H9 (cell line): ENCODE measurements around the gene TRPM4. TPM values are rescaled to one million over a fixed set of nuclear protein-coding genes. Genes with fewer than 3 reads are reported as not detected.

Experiments
- DNase-seq: peaks from one replicate; pipeline ENCODE4 v3.0.0-alpha.2; 2017
- H2AFZ ChIP-seq: one replicate; pipeline ENCODE4 v1.6.1; 2013; ENCODE audit warnings: mild to moderate bottlenecking, low read length, control low read depth, moderate library complexity
- H2AK5ac ChIP-seq: 2 replicates; pipeline ENCODE4 v1.6.1; 2013; ENCODE audit warnings: low read length, control low read depth, mixed read lengths; ENCODE audit not compliant: insufficient read length
- H2BK120ac ChIP-seq: one replicate; pipeline ENCODE4 v1.6.1; 2013; ENCODE audit warnings: low read depth, mild to moderate bottlenecking, low read length, control low read depth, inconsistent platforms; ENCODE audit not compliant: poor library complexity, severe bottlenecking
- H2BK12ac ChIP-seq: 2 replicates; pipeline ENCODE4 v1.6.1; 2013; ENCODE audit warnings: low read length, control low read depth, mixed read lengths, low read depth; ENCODE audit not compliant: insufficient read length
- H2BK15ac ChIP-seq: 2 replicates; pipeline ENCODE4 v1.6.1; 2013; ENCODE audit warnings: low read depth, low read length, control low read depth
- H2BK20ac ChIP-seq: one replicate; pipeline ENCODE4 v1.6.1; 2013; ENCODE audit warnings: low read depth, mild to moderate bottlenecking, low read length, control low read depth, inconsistent platforms; ENCODE audit not compliant: poor library complexity, severe bottlenecking
- H2BK5ac ChIP-seq: 2 replicates; pipeline ENCODE4 v1.6.1; 2013; ENCODE audit warnings: low read length, control low read depth, mixed read lengths; ENCODE audit not compliant: insufficient read length
- H3K14ac ChIP-seq: 2 replicates; pipeline ENCODE4 v1.6.1; 2013; ENCODE audit warnings: low read length, control low read depth; ENCODE audit not compliant: insufficient read depth
- H3K18ac ChIP-seq: 2 replicates; pipeline ENCODE4 v1.6.1; 2013; ENCODE audit warnings: low read depth, mild to moderate bottlenecking, mixed read lengths, low read length, control low read depth; ENCODE audit not compliant: insufficient read length
- H3K23ac ChIP-seq: 2 replicates; pipeline ENCODE4 v1.6.1; 2013; ENCODE audit warnings: low read length, control low read depth, mixed read lengths, low read depth; ENCODE audit not compliant: insufficient read length
- H3K23me2 ChIP-seq: 2 replicates; pipeline ENCODE4 v1.6.1; 2013; ENCODE audit warnings: low read depth, mild to moderate bottlenecking, mixed read lengths, low read length, control low read depth; ENCODE audit not compliant: insufficient read length, poor library complexity, severe bottlenecking
- H3K27ac ChIP-seq: 2 replicates; pipeline ENCODE4 v1.5.1; 2013; ENCODE audit warnings: low read length, control low read depth, mixed read lengths, low read depth; ENCODE audit not compliant: insufficient read length
- H3K27me3 ChIP-seq: 2 replicates; pipeline ENCODE4 v1.6.1; 2013; ENCODE audit warnings: low read length, control low read depth, inconsistent platforms; ENCODE audit not compliant: insufficient read depth
- H3K4ac ChIP-seq: 2 replicates; pipeline ENCODE4 v1.6.1; 2013; ENCODE audit warnings: low read depth, mild to moderate bottlenecking, control low read depth, inconsistent platforms, low read length, moderate library complexity
- H3K4me1 ChIP-seq: 2 replicates; pipeline ENCODE4 v1.6.1; 2013; ENCODE audit warnings: low read length, control low read depth, inconsistent platforms; ENCODE audit not compliant: insufficient read depth
- H3K4me2 ChIP-seq: 2 replicates; pipeline ENCODE4 v1.6.1; 2013; ENCODE audit warnings: low read length, control low read depth, mixed read lengths; ENCODE audit not compliant: insufficient read length, insufficient read depth
- H3K56ac ChIP-seq: 2 replicates; pipeline ENCODE4 v1.6.1; 2013; ENCODE audit warnings: low read depth, mild to moderate bottlenecking, mixed read lengths, low read length, control low read depth; ENCODE audit not compliant: insufficient read length
- H3K79me1 ChIP-seq: 2 replicates; pipeline ENCODE4 v1.6.1; 2013; ENCODE audit warnings: low read depth, mild to moderate bottlenecking, moderate library complexity, low read length, control low read depth, inconsistent platforms; ENCODE audit not compliant: insufficient read depth, poor library complexity, severe bottlenecking
- H3K79me2 ChIP-seq: 2 replicates; pipeline ENCODE4 v1.6.1; 2013; ENCODE audit warnings: low read length, control low read depth, inconsistent platforms; ENCODE audit not compliant: insufficient read depth
- H3K9ac ChIP-seq: 2 replicates; pipeline ENCODE4 v1.6.1; 2013; ENCODE audit warnings: low read length, control low read depth, mixed read lengths; ENCODE audit not compliant: insufficient read length; ENCODE audit errors: extremely low read depth
- H3K9me3 ChIP-seq: one replicate; pipeline ENCODE4 v1.6.1; 2013; ENCODE audit warnings: low read depth, low read length, inconsistent platforms; ENCODE audit not compliant: control insufficient read depth
- H3T11ph ChIP-seq: one replicate; pipeline ENCODE4 v1.6.1; 2013; ENCODE audit warnings: mild to moderate bottlenecking, low read length, control low read depth, inconsistent platforms
- H4K20me1 ChIP-seq: one replicate; pipeline ENCODE4 v1.6.1; 2013; ENCODE audit not compliant: control insufficient read depth, insufficient read length, insufficient read depth
- H4K5ac ChIP-seq: 2 replicates; pipeline ENCODE4 v1.6.1; 2013; ENCODE audit warnings: low read depth, mild to moderate bottlenecking, mixed read lengths, low read length, control low read depth; ENCODE audit not compliant: insufficient read length
- H4K8ac ChIP-seq: replicated peaks from 2 replicates; pipeline ENCODE4 v1.6.1; 2013; ENCODE audit warnings: low read length, control low read depth, mixed read lengths, low read depth; ENCODE audit not compliant: insufficient read length
- H4K91ac ChIP-seq: 2 replicates; pipeline ENCODE4 v1.6.1; 2013; ENCODE audit warnings: low read depth, mild to moderate bottlenecking, moderate library complexity, mixed read lengths, low read length, control low read depth; ENCODE audit not compliant: insufficient read length
- H3K27ac Mint-ChIP-seq, 3 experiments: 2 replicates in 2 of 3; 3 replicates in 1 of 3; pipeline ENCODE4 v1.8.0; 2020 to 2021; ENCODE audit warnings: mixed read lengths in 3 of 3, mild to moderate bottlenecking in 1 of 3, moderate library complexity in 1 of 3
- H3K27me3 Mint-ChIP-seq: 2 replicates; pipeline ENCODE4 v1.8.0; 2021; ENCODE audit warnings: low read depth, mild to moderate bottlenecking, moderate library complexity, mixed read lengths
- H3K36me3 Mint-ChIP-seq, 3 experiments: 2 replicates in 2 of 3; 3 replicates in 1 of 3; pipeline ENCODE4 v1.8.0; 2020 to 2021; ENCODE audit warnings: low read depth in 3 of 3, mixed read lengths in 3 of 3; ENCODE audit not compliant: insufficient read depth in 1 of 3
- H3K4me1 Mint-ChIP-seq, 2 experiments: 2 replicates each; pipeline ENCODE4 v1.8.0; 2020; ENCODE audit warnings: mixed read lengths in 2 of 2
- H3K4me3 Mint-ChIP-seq, 2 experiments: 2 replicates in 1 of 2; 3 replicates in 1 of 2; pipeline ENCODE4 v1.8.0; 2020 to 2021; ENCODE audit warnings: mild to moderate bottlenecking in 2 of 2, mixed read lengths in 2 of 2, moderate library complexity in 1 of 2
- H3K9me3 Mint-ChIP-seq, 2 experiments: 2 replicates in 1 of 2; 3 replicates in 1 of 2; pipeline ENCODE4 v1.8.0; 2020; ENCODE audit warnings: mild to moderate bottlenecking in 2 of 2, mixed read lengths in 2 of 2, moderate library complexity in 1 of 2
- CTCF ChIP-seq: fragments of 200-600 bp; sonication (generic); conservative IDR thresholded peaks from 3 replicates; pipeline ENCODE4 v1.8.0; 2021; ENCODE audit warnings: antibody characterized with exemption, mild to moderate bottlenecking
- WGBS: extraction: QIAGEN DNeasy Blood & Tissue Kit; methylation state at CpG from one replicate; pipeline ENCODE4 v1.1.7; 2013; ENCODE audit warnings: missing lambda C conversion rate, low lambda C conversion rate, mixed read lengths; ENCODE audit not compliant: insufficient read length; ENCODE audit errors: extremely low coverage; 5-methylcytosine and 5-hydroxymethylcytosine counted together
- total RNA-seq: library from RNA; stranded (reverse); gene quantifications from 2 replicates; pipeline ENCODE4 v1.2.1, GENCODE V29; 2021

TRPM4 gene
- total RNA-seq, 1 experiment from 2014 or later = 6.9 TPM

- Histone ChIP-seq H3K18ac (no peak overlapping the region), H2BK12ac (no peak overlapping the region), H2BK5ac (no peak overlapping the region), H4K20me1 (no peaks in the 10 kb centered on the region), H2BK15ac (no peak overlapping the region), H3K14ac (no peak overlapping the region), H3K27me3 (no peaks in the 10 kb centered on the region), H3K27ac (no peak overlapping the region), H3K4ac (no peak overlapping the region), H3K79me1 (no peaks in the 10 kb centered on the region), H4K8ac (no peak overlapping the region), H3K56ac (no peak overlapping the region), H2AK5ac (no peak overlapping the region), H3K23ac (no peak overlapping the region), H3K4me1 (no peaks in the 10 kb centered on the region), H3K4me2 (no peak overlapping the region), H2AFZ (no peak overlapping the region), H2BK120ac (no peak overlapping the region), H3K23me2 (no peaks in the 10 kb centered on the region), H3T11ph (no peak overlapping the region), H2BK20ac (no peak overlapping the region), H4K5ac (no peak overlapping the region), H3K9me3 (no peaks in the 10 kb centered on the region), H3K9ac (no peak overlapping the region), H3K79me2 (no peaks in the 10 kb centered on the region), H4K91ac (no peak overlapping the region)
- WGBS = no CpG with 5 or more reads among the region's 4 CpGs
- Mint-ChIP-seq H3K4me3 (no peak overlapping the region), H3K4me1 (peaks cover 0 to 2% of the 10 kb centered on the region in 2 experiments; a peak in 1 of 4 replicates), H3K27ac (no peak overlapping the region), H3K27me3 (peaks cover 3% of the 10 kb centered on the region), H3K9me3 (peaks cover 0 to 4% of the 10 kb centered on the region in 2 experiments; a peak in 3 of 5 replicates), H3K36me3 (peaks cover 6 to 25% (median 6%) of the 10 kb centered on the region in 3 experiments)
- no peak for DNase-seq
- no peak for TF ChIP-seq CTCF
Observed at GRCh38 chr19:49194408-49194807, 36.8 kb downstream of the TRPM4 start.
